ENCODE results near the gene ZFP36L1.

DNA sequence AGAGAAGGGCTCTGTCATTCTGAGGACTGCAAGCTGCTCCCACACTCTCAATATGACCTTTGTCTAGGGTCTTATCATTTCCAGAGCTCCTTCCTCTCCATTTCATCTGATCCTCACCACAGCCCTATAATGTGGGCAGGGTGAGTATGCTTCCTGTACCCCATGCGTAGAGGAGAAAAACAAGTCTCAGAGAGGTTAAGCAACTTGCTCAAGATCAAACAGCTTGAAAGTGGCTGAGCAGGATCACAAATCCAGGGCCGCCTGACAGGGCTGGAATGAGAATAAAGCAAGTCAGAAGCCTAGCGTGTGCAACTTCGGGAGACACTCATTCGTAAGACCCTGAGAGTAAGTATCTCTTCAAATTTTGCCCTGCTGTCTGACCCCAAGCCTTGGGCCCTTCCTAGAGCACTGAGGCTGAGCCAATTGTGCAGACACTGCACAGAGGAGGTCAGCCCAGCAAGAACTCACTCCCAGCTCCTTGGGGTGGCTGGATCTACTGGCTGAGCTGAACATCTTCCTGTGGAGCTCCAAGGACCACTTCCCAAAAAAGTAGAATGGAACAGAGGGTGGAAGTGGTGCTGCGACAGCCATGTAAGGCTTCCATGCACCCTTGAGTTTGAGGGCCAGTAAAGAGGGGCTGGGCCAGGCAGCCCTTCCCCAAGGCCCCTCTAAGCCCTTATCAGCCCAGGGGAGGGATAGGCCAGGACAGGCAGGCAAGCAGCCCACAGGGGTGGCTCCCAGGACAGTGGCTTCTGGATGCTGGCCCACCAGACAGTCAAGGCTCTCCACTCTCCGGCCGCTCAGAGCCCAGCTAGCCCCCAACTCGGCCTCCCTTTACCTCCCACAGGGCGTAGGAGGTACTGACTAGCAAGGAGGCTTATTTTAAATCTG lies 10.5 kb downstream of the ZFP36L1 start:
- TF ChIP-seq, protein P1, sequence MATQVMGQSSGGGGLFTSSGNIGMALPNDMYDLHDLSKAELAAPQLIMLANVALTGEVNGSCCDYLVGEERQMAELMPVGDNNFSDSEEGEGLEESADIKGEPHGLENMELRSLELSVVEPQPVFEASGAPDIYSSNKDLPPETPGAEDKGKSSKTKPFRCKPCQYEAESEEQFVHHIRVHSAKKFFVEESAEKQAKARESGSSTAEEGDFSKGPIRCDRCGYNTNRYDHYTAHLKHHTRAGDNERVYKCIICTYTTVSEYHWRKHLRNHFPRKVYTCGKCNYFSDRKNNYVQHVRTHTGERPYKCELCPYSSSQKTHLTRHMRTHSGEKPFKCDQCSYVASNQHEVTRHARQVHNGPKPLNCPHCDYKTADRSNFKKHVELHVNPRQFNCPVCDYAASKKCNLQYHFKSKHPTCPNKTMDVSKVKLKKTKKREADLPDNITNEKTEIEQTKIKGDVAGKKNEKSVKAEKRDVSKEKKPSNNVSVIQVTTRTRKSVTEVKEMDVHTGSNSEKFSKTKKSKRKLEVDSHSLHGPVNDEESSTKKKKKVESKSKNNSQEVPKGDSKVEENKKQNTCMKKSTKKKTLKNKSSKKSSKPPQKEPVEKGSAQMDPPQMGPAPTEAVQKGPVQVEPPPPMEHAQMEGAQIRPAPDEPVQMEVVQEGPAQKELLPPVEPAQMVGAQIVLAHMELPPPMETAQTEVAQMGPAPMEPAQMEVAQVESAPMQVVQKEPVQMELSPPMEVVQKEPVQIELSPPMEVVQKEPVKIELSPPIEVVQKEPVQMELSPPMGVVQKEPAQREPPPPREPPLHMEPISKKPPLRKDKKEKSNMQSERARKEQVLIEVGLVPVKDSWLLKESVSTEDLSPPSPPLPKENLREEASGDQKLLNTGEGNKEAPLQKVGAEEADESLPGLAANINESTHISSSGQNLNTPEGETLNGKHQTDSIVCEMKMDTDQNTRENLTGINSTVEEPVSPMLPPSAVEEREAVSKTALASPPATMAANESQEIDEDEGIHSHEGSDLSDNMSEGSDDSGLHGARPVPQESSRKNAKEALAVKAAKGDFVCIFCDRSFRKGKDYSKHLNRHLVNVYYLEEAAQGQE (IDR thresholded peaks at IDR 0.05; ENCODE audit: low read depth, low read length) = no peak
- no peak for TF ChIP-seq PAX5 (IDR thresholded peaks at IDR 0.05; ENCODE audit: borderline replicate concordance, low read depth, low read length)
- TF ChIP-seq ESRRA (IDR thresholded peaks at IDR 0.05; ENCODE audit: low read length) = no peak
- TF ChIP-seq JUNB (IDR thresholded peaks at IDR 0.05) = no peak

Measured in GM12878 (cell line).